Keratinocyte (primary cell): ENCODE measurements around the gene LAMA1. TPM values are rescaled to one million over a fixed set of nuclear protein-coding genes. Genes with fewer than 3 reads are reported as not detected.

Source experiments
- DNase-seq: peaks from one replicate; pipeline ENCODE4 v3.0.0-alpha.2; 2011; ENCODE audit warnings: low read depth, missing footprints, low spot score
- FAIRE-seq: peaks from 2 replicates; lab custom pipeline; 2011; peaks lifted over from hg19 to GRCh38; lab: Jason Lieb, UNC
- H2AFZ ChIP-seq: 2 replicates; pipeline ENCODE4 v1.6.0; 2012; ENCODE audit warnings: low read length, control low read depth, inconsistent platforms; ENCODE audit not compliant: control insufficient read depth
- H3K27ac ChIP-seq: 2 replicates; pipeline ENCODE4 v1.5.1; 2011; ENCODE audit warnings: low read length; ENCODE audit not compliant: control insufficient read depth, insufficient read depth
- H3K27me3 ChIP-seq: 3 replicates; pipeline ENCODE4 v1.6.0; 2011; ENCODE audit warnings: low read length; ENCODE audit not compliant: control insufficient read depth, insufficient read depth; ENCODE audit errors: extremely low read depth
- H3K36me3 ChIP-seq, 2 experiments: 2 replicates in 1 of 2; 3 replicates in 1 of 2; pipeline ENCODE4 v1.5.1; 2011; ENCODE audit warnings: low read length in 2 of 2, mild to moderate bottlenecking in 1 of 2; ENCODE audit not compliant: control insufficient read depth in 2 of 2, insufficient read depth in 2 of 2; ENCODE audit errors: extremely low read depth in 1 of 2
- H3K4me1 ChIP-seq: 3 replicates; pipeline ENCODE4 v1.5.1; 2011; ENCODE audit warnings: low read length; ENCODE audit not compliant: control insufficient read depth, insufficient read depth; ENCODE audit errors: extremely low read depth
- H3K4me2 ChIP-seq: 3 replicates; pipeline ENCODE4 v1.6.0; 2011; ENCODE audit warnings: low read depth, low read length; ENCODE audit not compliant: control insufficient read depth, insufficient read depth; ENCODE audit errors: extremely low read depth
- H3K4me3 ChIP-seq, 3 experiments: fragments of 200-600 bp in 1 of 3; sonication (generic) in 1 of 3; 2 replicates in 2 of 3; 3 replicates in 1 of 3; pipeline ENCODE4 v1.5.1; 2011 to 2016; ENCODE audit warnings: low read length in 3 of 3, mild to moderate bottlenecking in 3 of 3, control low read depth in 2 of 3, inconsistent platforms in 1 of 3, low read depth in 1 of 3, mixed read lengths in 1 of 3, mixed run types in 1 of 3, moderate library complexity in 1 of 3; ENCODE audit not compliant: control insufficient read depth in 2 of 3, insufficient read depth in 2 of 3; ENCODE audit errors: extremely low read depth in 1 of 3
- H3K79me2 ChIP-seq: 2 replicates; pipeline ENCODE4 v1.6.0; 2012; ENCODE audit warnings: low read length; ENCODE audit not compliant: control insufficient read depth, insufficient read depth
- H3K9ac ChIP-seq: 3 replicates; pipeline ENCODE4 v1.6.0; 2011; ENCODE audit warnings: low read length; ENCODE audit not compliant: control insufficient read depth, insufficient read depth; ENCODE audit errors: extremely low read depth
- H3K9me1 ChIP-seq: 3 replicates; pipeline ENCODE4 v1.6.0; 2011; ENCODE audit warnings: low read length; ENCODE audit not compliant: control insufficient read depth, insufficient read depth; ENCODE audit errors: extremely low read depth
- H3K9me3 ChIP-seq: 2 replicates; pipeline ENCODE4 v1.5.1; 2012; ENCODE audit warnings: low read depth, low read length; ENCODE audit not compliant: control insufficient read depth
- H4K20me1 ChIP-seq: 3 replicates; pipeline ENCODE4 v1.6.0; 2011; ENCODE audit warnings: low read length; ENCODE audit not compliant: control insufficient read depth, insufficient read depth; ENCODE audit errors: extremely low read depth
- CTCF ChIP-seq, 3 experiments: IDR thresholded peaks in 1 of 3; conservative IDR thresholded peaks in 1 of 3; optimal IDR thresholded peaks in 1 of 3; 2 replicates in 2 of 3; 3 replicates in 1 of 3; pipeline versions ENCODE3 to v1.5.1; 2011; ENCODE audit warnings: low read length in 3 of 3, mild to moderate bottlenecking in 3 of 3, moderate library complexity in 2 of 3, control low read depth in 1 of 3, inconsistent platforms in 1 of 3; ENCODE audit not compliant: insufficient read depth in 2 of 3; ENCODE audit errors: extremely low read depth in 1 of 3
- EZH2 ChIP-seq: IDR thresholded peaks from one replicate; pipeline ENCODE4 v1.6.1; 2012; ENCODE audit warnings: inconsistent platforms, mild to moderate bottlenecking, low read length, moderate library complexity
- dilution Hi-C: fragments of 300-500 bp; cut with MboI; formaldehyde crosslinking; loops from one replicate; pipeline ENCODE4 v1.7.0; 2020; ENCODE audit warnings: low sequenced_read_pairs; ENCODE audit not compliant: extremely low pct_ligation_motif_present
- polyA plus RNA-seq, 5 experiments: library from polyadenylated mRNA; depleted of rRNA in 3 of 5; stranded (reverse) in 3 of 5; stranded (forward) in 1 of 5; unstranded in 1 of 5; fragments of >200 nt; gene quantifications; 1 replicate in 1 of 5; 2 replicates in 3 of 5; 3 replicates in 1 of 5; pipeline versions ENCODE4 v1.2.1 to v1.2.3, GENCODE V29; 2011 to 2012; ENCODE audit warnings: missing spikeins in 2 of 5, low read depth in 1 of 5, low replicate concordance in 1 of 5

LAMA1 gene
- polyA plus RNA-seq, 1 donor (not counting 4 experiments of a cell fraction or from before 2014, with no cell fraction given), result 2.1 TPM

GRCh38 chr18:7000484-7001096, 117.0 kb downstream of the LAMA1 start:
- no peaks in the 10 kb centered on the region for H3K79me2 ChIP-seq
- no peaks in the 10 kb centered on the region for H3K4me1 ChIP-seq
- TF ChIP-seq EZH2, result no peak
- TF ChIP-seq CTCF (optimal IDR thresholded peaks at IDR 0.05 in 1 of 3, IDR thresholded peaks at IDR 0.05 in 1 of 3, conservative IDR thresholded peaks at IDR 0.05 in 1 of 3; ENCODE audit: extremely low read depth in 1 of 3, insufficient read depth in 2 of 3, low read length in 3 of 3), result peak; percentile 56 to 69 (median 64)
- FAIRE-seq, result peak; percentile 93
- no peaks in the 10 kb centered on the region for H4K20me1 ChIP-seq
- H2AFZ ChIP-seq, result peak overlapping the region; percentile 62
- H3K4me3 ChIP-seq, result no peak overlapping the region
- no peak for DNase-seq
- H3K27me3 ChIP-seq, result no peaks in the 10 kb centered on the region
- H3K27ac ChIP-seq, result no peak overlapping the region
- H3K9ac ChIP-seq, result no peak overlapping the region
- H3K9me1 ChIP-seq, result no peaks in the 10 kb centered on the region
- dilution Hi-C loops, result no loop called here
- no peaks in the 10 kb centered on the region for H3K36me3 ChIP-seq
- no peaks in the 10 kb centered on the region for H3K9me3 ChIP-seq
- peak overlapping the region; percentile 22 for H3K4me2 ChIP-seq

- DNase-seq (no peak), FAIRE-seq (no peak)
- H3K79me2 ChIP-seq, result no peaks in the 10 kb centered on the region
- no peaks in the 10 kb centered on the region for H4K20me1 ChIP-seq
- no peaks in the 10 kb centered on the region for H3K36me3 ChIP-seq
- no peak overlapping the region for H3K27ac ChIP-seq
- TF ChIP-seq CTCF (optimal IDR thresholded peaks at IDR 0.05 in 1 of 3, IDR thresholded peaks at IDR 0.05 in 1 of 3, conservative IDR thresholded peaks at IDR 0.05 in 1 of 3; ENCODE audit: extremely low read depth in 1 of 3, insufficient read depth in 2 of 3, low read length in 3 of 3) (no peak), EZH2 (no peak)
- H3K9me3 ChIP-seq, result no peaks in the 10 kb centered on the region
- dilution Hi-C loops, result no loop called here
- H3K9ac ChIP-seq, result no peak overlapping the region
- no peak overlapping the region for H2AFZ ChIP-seq
- no peaks in the 10 kb centered on the region for H3K27me3 ChIP-seq
- H3K4me3 ChIP-seq, result no peak overlapping the region
- H3K4me1 ChIP-seq, result peaks cover 18% of the 10 kb centered on the region
- no peaks in the 10 kb centered on the region for H3K9me1 ChIP-seq
- no peak overlapping the region for H3K4me2 ChIP-seq
Observed at GRCh38 chr18:6997808-6998207, 119.8 kb downstream of the LAMA1 start.
